KMS-11 (cell line): ENCODE data around the gene ACVR1B.

ENCODE experiments used
- H2AFZ ChIP-seq: fragments of 200-600 bp; sonication (generic); 2 replicates; pipeline ENCODE4 v1.6.1; 2016; ENCODE audit warnings: antibody characterized with exemption, mixed run types, low read depth
- H3K27ac ChIP-seq: fragments of 200-600 bp; sonication (generic); 2 replicates; pipeline ENCODE4 v1.6.1; 2016; ENCODE audit warnings: mild to moderate bottlenecking, mixed run types
- H3K27me3 ChIP-seq: fragments of 200-600 bp; sonication (generic); 2 replicates; pipeline ENCODE4 v1.6.1; 2017; ENCODE audit warnings: mild to moderate bottlenecking, low read depth, mixed run types, moderate library complexity; ENCODE audit not compliant: insufficient read depth
- H3K36me3 ChIP-seq: fragments of 200-600 bp; sonication (generic); 2 replicates; pipeline ENCODE4 v1.6.1; 2017; ENCODE audit warnings: mild to moderate bottlenecking, mixed run types; ENCODE audit not compliant: insufficient read depth
- H3K4me1 ChIP-seq: fragments of 200-600 bp; sonication (generic); 2 replicates; pipeline ENCODE4 v1.6.1; 2016; ENCODE audit warnings: mild to moderate bottlenecking, low read depth, mixed run types; ENCODE audit not compliant: poor library complexity, severe bottlenecking
- H3K4me2 ChIP-seq: fragments of 200-600 bp; sonication (generic); 2 replicates; pipeline ENCODE4 v1.7.0; 2016; ENCODE audit warnings: mild to moderate bottlenecking, mixed run types
- H3K4me3 ChIP-seq: fragments of 200-600 bp; sonication (generic); IDR thresholded peaks from 2 replicates; pipeline ENCODE4 v1.6.1; 2017; ENCODE audit warnings: low read depth, low read length, mixed read lengths; ENCODE audit not compliant: insufficient read depth
- H3K79me2 ChIP-seq: fragments of 200-600 bp; sonication (generic); 2 replicates; pipeline ENCODE4 v1.6.1; 2016; ENCODE audit warnings: low read depth, mixed run types; ENCODE audit not compliant: insufficient read depth
- H3K9ac ChIP-seq: fragments of 200-600 bp; sonication (generic); 2 replicates; pipeline ENCODE4 v1.6.1; 2016; ENCODE audit warnings: mild to moderate bottlenecking, mixed run types
- H4K20me1 ChIP-seq: fragments of 200-600 bp; sonication (generic); 2 replicates; pipeline ENCODE4 v1.6.1; 2016; ENCODE audit warnings: mild to moderate bottlenecking, mixed run types; ENCODE audit not compliant: insufficient read depth
- CTCF ChIP-seq: fragments of 200-600 bp; sonication (generic); conservative IDR thresholded peaks from 2 replicates; pipeline ENCODE4 v1.6.1; 2017; ENCODE audit warnings: low read depth, mild to moderate bottlenecking, antibody characterized with exemption, low read length, moderate library complexity, mixed read lengths

The ACVR1B gene

GRCh38 chr12:51917041-51917590 is 34.4 kb upstream of the ACVR1B start:
- no peak overlapping the region for H3K27ac ChIP-seq
- no peaks in the 10 kb centered on the region for H3K27me3 ChIP-seq
- H3K4me2 ChIP-seq, result no peak overlapping the region
- TF ChIP-seq CTCF, result no peak
- no peaks in the 10 kb centered on the region for H4K20me1 ChIP-seq
- H2AFZ ChIP-seq, result no peak overlapping the region
- H3K4me3 ChIP-seq, result no peak overlapping the region
- H3K79me2 ChIP-seq, result no peaks in the 10 kb centered on the region
- no peaks in the 10 kb centered on the region for H3K4me1 ChIP-seq
- no peak overlapping the region for H3K9ac ChIP-seq
- H3K36me3 ChIP-seq, result no peaks in the 10 kb centered on the region

DNA sequence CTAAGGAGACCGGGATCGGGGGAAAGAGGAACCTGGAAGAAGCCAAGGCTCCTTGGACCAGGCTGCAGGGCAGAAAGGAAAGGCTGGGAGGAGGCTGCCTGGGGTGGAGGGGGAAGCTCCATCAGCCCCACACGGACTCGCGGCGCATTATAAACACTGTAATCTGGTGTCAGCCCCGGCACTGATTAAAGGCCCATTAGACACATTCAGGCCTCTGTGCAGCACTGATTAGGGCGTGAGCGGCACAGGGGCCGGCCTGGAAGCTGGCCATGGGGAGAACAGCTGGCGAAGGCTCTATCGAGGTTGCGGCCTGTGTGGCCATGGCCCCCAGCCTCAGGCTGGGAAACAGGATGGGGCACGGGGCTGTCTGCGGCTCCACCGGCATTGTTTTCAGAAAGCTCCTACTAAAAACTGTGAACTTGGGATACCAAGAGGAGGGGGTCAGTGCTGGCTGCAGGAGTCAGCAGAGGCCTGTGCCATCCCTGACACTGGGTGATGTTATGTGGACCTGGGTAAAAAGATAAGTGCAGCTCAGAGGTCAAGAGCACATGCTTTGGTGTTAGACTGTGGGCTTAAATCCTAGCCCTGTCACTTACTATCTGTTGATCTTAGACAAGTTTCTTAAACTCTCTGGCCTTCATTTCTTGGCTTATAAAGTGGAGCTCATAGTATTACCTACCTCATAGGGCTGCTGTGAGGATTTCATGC is 33.6 kb upstream of the ACVR1B start:
- Histone ChIP-seq H3K4me1 (no peaks in the 10 kb centered on the region), H3K4me3 (no peak overlapping the region), H3K4me2 (no peak overlapping the region), H3K27me3 (no peaks in the 10 kb centered on the region), H3K27ac (no peak overlapping the region), H3K36me3 (no peaks in the 10 kb centered on the region), H4K20me1 (no peaks in the 10 kb centered on the region), H3K79me2 (no peaks in the 10 kb centered on the region), H3K9ac (no peak overlapping the region), H2AFZ (no peak overlapping the region)
- no peak for TF ChIP-seq CTCF

GRCh38 chr12:51920046-51920445 is 31.5 kb upstream of the ACVR1B start:
- Histone ChIP-seq H3K4me3 (no peak overlapping the region), H3K9ac (no peak overlapping the region), H3K36me3 (no peaks in the 10 kb centered on the region), H3K4me1 (no peaks in the 10 kb centered on the region), H2AFZ (no peak overlapping the region), H4K20me1 (no peaks in the 10 kb centered on the region), H3K4me2 (no peak overlapping the region), H3K27ac (no peak overlapping the region), H3K79me2 (no peaks in the 10 kb centered on the region), H3K27me3 (no peaks in the 10 kb centered on the region)
- no peak for TF ChIP-seq CTCF

- no peak for TF ChIP-seq CTCF
- H3K27ac ChIP-seq, result no peak overlapping the region
- H3K4me3 ChIP-seq, result no peak overlapping the region
- H4K20me1 ChIP-seq, result no peaks in the 10 kb centered on the region
- H3K36me3 ChIP-seq, result no peaks in the 10 kb centered on the region
- no peaks in the 10 kb centered on the region for H3K79me2 ChIP-seq
- no peaks in the 10 kb centered on the region for H3K27me3 ChIP-seq
- H3K4me1 ChIP-seq, result no peaks in the 10 kb centered on the region
- H3K9ac ChIP-seq, result no peak overlapping the region
- no peak overlapping the region for H2AFZ ChIP-seq
- H3K4me2 ChIP-seq, result no peak overlapping the region
Measured at GRCh38 chr12:51921017-51921725, 30.3 kb upstream of the ACVR1B start.
